Measurements from ENCODE around the gene TOR1AIP2. TPM values are rescaled to one million over a fixed set of nuclear protein-coding genes. Genes with fewer than 3 reads are reported as not detected.

TOR1AIP2 gene
- polyA plus RNA-seq, 3 donors, result 26.7 to 46.3 (median 36.9) TPM

GRCh38 chr1:179831852-179832699, 45.5 kb downstream of the TOR1AIP2 start:
- DNase-seq, result no peak

GRCh38 chr1:179831225-179831624, 46.4 kb downstream of the TOR1AIP2 start:
- no peak for DNase-seq

GRCh38 chr1:179828554-179829110, 49.0 kb downstream of the TOR1AIP2 start:
- DNase-seq, result no peak

- DNase-seq, result no peak
Measured at GRCh38 chr1:179826626-179827280, 50.9 kb downstream of the TOR1AIP2 start.

GRCh38 chr1:179825798-179826460, 51.7 kb downstream of the TOR1AIP2 start:
- DNase-seq, result no peak

GRCh38 chr1:179825206-179825605, 52.4 kb downstream of the TOR1AIP2 start:
- no peak for DNase-seq

GRCh38 chr1:179824265-179824664, 53.3 kb downstream of the TOR1AIP2 start:
- no peak for DNase-seq

- DNase-seq, result no peak
Measured at GRCh38 chr1:179823693-179824092, 53.9 kb downstream of the TOR1AIP2 start.

GRCh38 chr1:179822065-179822464, 55.5 kb downstream of the TOR1AIP2 start:
- no peak for DNase-seq

GRCh38 chr1:179821524-179821923, 56.1 kb downstream of the TOR1AIP2 start:
- DNase-seq, result no peak

GRCh38 chr1:179820226-179820970, 57.2 kb downstream of the TOR1AIP2 start:
- no peak for DNase-seq

GRCh38 chr1:179818743-179819173, 58.8 kb downstream of the TOR1AIP2 start:
- DNase-seq, result peak; percentile 54

GRCh38 chr1:179818260-179818659, 59.3 kb downstream of the TOR1AIP2 start:
- DNase-seq, result no peak

GRCh38 chr1:179817789-179818188, 59.8 kb downstream of the TOR1AIP2 start:
- no peak for DNase-seq

GRCh38 chr1:179817056-179817455, 60.5 kb downstream of the TOR1AIP2 start:
- DNase-seq, result no peak

GRCh38 chr1:179816196-179816960, 61.2 kb downstream of the TOR1AIP2 start:
- no peak for DNase-seq

- no peak for DNase-seq
Measured at GRCh38 chr1:179815641-179816040, 62.0 kb downstream of the TOR1AIP2 start.

GRCh38 chr1:179814546-179814838, 63.1 kb downstream of the TOR1AIP2 start:
- DNase-seq, result no peak

GRCh38 chr1:179813626-179814545, 63.7 kb downstream of the TOR1AIP2 start:
- DNase-seq, result no peak
